HEK293 (cell line): Measurements from ENCODE around the gene CDC14A.
A peak's percentile ranks its signal among the peaks of the same experiment; 100 is the strongest.

Source experiments
- CTCF ChIA-PET: fragments of 350-600 bp; formaldehyde crosslinking; extraction: SDS; loops from one replicate; lab custom pipeline; 2021; ENCODE audit warnings: antibody characterized with exemption; lab: Yijun Ruan, JAX
- POLR2A ChIA-PET: fragments of 300-600 bp; formaldehyde crosslinking; extraction: SDS; loops from one replicate; lab custom pipeline; 2020; ENCODE audit warnings: antibody characterized with exemption, inconsistent platforms; lab: Yijun Ruan, JAX
- H3K27ac ChIP-seq: fragments of 200-500 bp; sonication (Bioruptor generic); 2 replicates; pipeline ENCODE4 v1.5.1; 2014; ENCODE audit warnings: low read depth, low read length, control low read depth, inconsistent platforms; ENCODE audit errors: extremely low read depth
- H3K36me3 ChIP-seq, 2 experiments: fragments of 200-500 bp in 1 of 2; sonication (Bioruptor generic) in 1 of 2; 1 replicate in 1 of 2; 2 replicates in 1 of 2; pipeline ENCODE4 v1.5.1; 2014 to 2017; ENCODE audit warnings: inconsistent platforms in 2 of 2, low read length in 2 of 2; ENCODE audit not compliant: control insufficient read depth in 2 of 2, insufficient read depth in 1 of 2
- H3K4me1 ChIP-seq: fragments of 200-500 bp; sonication (Bioruptor generic); 2 replicates; pipeline ENCODE4 v1.5.1; 2014; ENCODE audit warnings: mild to moderate bottlenecking, low read length, inconsistent platforms; ENCODE audit not compliant: control insufficient read depth, insufficient read depth
- H3K4me3 ChIP-seq: 2 replicates; pipeline ENCODE4 v1.5.1; 2011; ENCODE audit warnings: low read depth, mild to moderate bottlenecking, control low read depth, low read length, moderate library complexity
- H3K9me3 ChIP-seq: fragments of 200-500 bp; sonication (Bioruptor generic); 2 replicates; pipeline ENCODE4 v1.5.1; 2014; ENCODE audit warnings: low read depth, low read length, inconsistent platforms; ENCODE audit not compliant: control insufficient read depth, insufficient read depth
- KLF10 ChIP-seq: fragments of 450-650 bp; IDR thresholded peaks from 2 replicates; pipeline ENCODE4 v1.5.1; 2018; ENCODE audit warnings: missing biosample characterization, mild to moderate bottlenecking, missing genetic modification characterization
- TRIM28 ChIP-seq: IDR thresholded peaks from 2 replicates; pipeline ENCODE4 v1.6.1; 2011; ENCODE audit warnings: low read length, control low read depth, borderline replicate concordance
- ZBTB20 ChIP-seq: fragments of 450-650 bp; formaldehyde crosslinking; IDR thresholded peaks from 2 replicates; pipeline ENCODE4 v1.5.1; 2016; ENCODE audit warnings: missing biosample characterization, missing genetic modification characterization
- ZEB2 ChIP-seq: fragments of 450-650 bp; formaldehyde crosslinking; IDR thresholded peaks from 2 replicates; pipeline ENCODE4 v1.5.1; 2016; ENCODE audit warnings: missing biosample characterization, missing genetic modification characterization
- ZFHX2 ChIP-seq: fragments of 450-650 bp; formaldehyde crosslinking; conservative IDR thresholded peaks from 2 replicates; pipeline ENCODE4 v1.5.1; 2016; ENCODE audit warnings: missing biosample characterization, missing genetic modification characterization
- ZFP3 ChIP-seq: fragments of 450-650 bp; formaldehyde crosslinking; IDR thresholded peaks from 2 replicates; pipeline ENCODE4 v1.5.1; 2016; ENCODE audit warnings: low read depth, missing biosample characterization, missing genetic modification characterization
- ZIC2 ChIP-seq: fragments of 450-650 bp; formaldehyde crosslinking; IDR thresholded peaks from 2 replicates; pipeline ENCODE4 v1.5.1; 2016; ENCODE audit warnings: missing biosample characterization, missing genetic modification characterization
- ZNF133 ChIP-seq: fragments of 450-650 bp; formaldehyde crosslinking; IDR thresholded peaks from 2 replicates; pipeline ENCODE4 v1.5.1; 2016; ENCODE audit warnings: missing biosample characterization, missing genetic modification characterization
- ZNF157 ChIP-seq: fragments of 450-650 bp; formaldehyde crosslinking; IDR thresholded peaks from 2 replicates; pipeline ENCODE4 v1.5.1; 2016; ENCODE audit warnings: missing biosample characterization, missing genetic modification characterization
- ZNF2 ChIP-seq: fragments of 450-650 bp; formaldehyde crosslinking; IDR thresholded peaks from 2 replicates; pipeline ENCODE4 v1.5.1; 2016; ENCODE audit warnings: missing biosample characterization, missing genetic modification characterization
- ZNF23 ChIP-seq: fragments of 450-650 bp; formaldehyde crosslinking; IDR thresholded peaks from 2 replicates; pipeline ENCODE4 v1.5.1; 2016; ENCODE audit warnings: missing biosample characterization, missing genetic modification characterization, borderline replicate concordance
- ZNF24 ChIP-seq: fragments of 450-650 bp; formaldehyde crosslinking; IDR thresholded peaks from 2 replicates; pipeline ENCODE4 v1.5.1; 2016; ENCODE audit warnings: missing biosample characterization, missing genetic modification characterization
- ZNF292 ChIP-seq: fragments of 450-650 bp; formaldehyde crosslinking; IDR thresholded peaks from 2 replicates; pipeline ENCODE4 v1.5.1; 2016; ENCODE audit warnings: low read depth, missing biosample characterization, missing genetic modification characterization, borderline replicate concordance
- ZNF366 ChIP-seq: fragments of 450-650 bp; formaldehyde crosslinking; conservative IDR thresholded peaks from 2 replicates; pipeline ENCODE4 v1.5.1; 2016; ENCODE audit warnings: missing biosample characterization, missing genetic modification characterization
- ZNF433 ChIP-seq: fragments of 450-650 bp; formaldehyde crosslinking; IDR thresholded peaks from 2 replicates; pipeline ENCODE4 v1.5.1; 2016; ENCODE audit warnings: missing biosample characterization, missing genetic modification characterization, low read depth
- ZNF529 ChIP-seq: fragments of 450-650 bp; formaldehyde crosslinking; IDR thresholded peaks from 2 replicates; pipeline ENCODE4 v1.5.1; 2017; ENCODE audit warnings: missing genetic modification characterization, missing biosample characterization; ENCODE audit not compliant: insufficient replicate concordance
- ZNF549 ChIP-seq: fragments of 450-650 bp; IDR thresholded peaks from 2 replicates; pipeline ENCODE4 v1.5.1; 2018; ENCODE audit warnings: missing biosample characterization, missing genetic modification characterization, mild to moderate bottlenecking, inconsistent platforms, moderate library complexity
- ZNF561 ChIP-seq: fragments of 450-650 bp; IDR thresholded peaks from 2 replicates; pipeline ENCODE4 v1.5.1; 2018; ENCODE audit warnings: missing biosample characterization, missing genetic modification characterization, borderline replicate concordance
- ZNF600 ChIP-seq: fragments of 450-650 bp; formaldehyde crosslinking; IDR thresholded peaks from 2 replicates; pipeline ENCODE4 v1.5.1; 2016; ENCODE audit warnings: missing biosample characterization, missing genetic modification characterization
- ZNF623 ChIP-seq: fragments of 450-650 bp; formaldehyde crosslinking; IDR thresholded peaks from 2 replicates; pipeline ENCODE4 v1.5.1; 2016; ENCODE audit warnings: missing biosample characterization, missing genetic modification characterization
- ZNF660 ChIP-seq: fragments of 450-650 bp; IDR thresholded peaks from 2 replicates; pipeline ENCODE4 v1.5.1; 2018; ENCODE audit warnings: missing biosample characterization, mild to moderate bottlenecking, missing genetic modification characterization
- ZNF707 ChIP-seq: fragments of 450-650 bp; formaldehyde crosslinking; IDR thresholded peaks from 2 replicates; pipeline ENCODE4 v1.5.1; 2016; ENCODE audit warnings: missing biosample characterization, missing genetic modification characterization
- ZNF747 ChIP-seq: fragments of 450-650 bp; formaldehyde crosslinking; IDR thresholded peaks from 2 replicates; pipeline ENCODE4 v1.5.1; 2016; ENCODE audit warnings: missing biosample characterization, missing genetic modification characterization
- ZNF792 ChIP-seq: fragments of 450-650 bp; formaldehyde crosslinking; IDR thresholded peaks from 2 replicates; pipeline ENCODE4 v1.5.1; 2016; ENCODE audit warnings: missing biosample characterization, missing genetic modification characterization
- ZSCAN30 ChIP-seq: fragments of 450-650 bp; IDR thresholded peaks from 2 replicates; pipeline ENCODE4 v1.5.1; 2018; ENCODE audit warnings: missing biosample characterization, mild to moderate bottlenecking, missing genetic modification characterization, moderate library complexity
- TF ChIP-seq, protein P1 (sequence below): fragments of 450-650 bp; formaldehyde crosslinking; IDR thresholded peaks from 2 replicates; pipeline ENCODE4 v1.5.1; 2017; ENCODE audit warnings: missing biosample characterization, missing genetic modification characterization
- TF ChIP-seq, protein P2 (sequence below): fragments of 450-650 bp; formaldehyde crosslinking; IDR thresholded peaks from 2 replicates; pipeline ENCODE4; 2016; ENCODE audit warnings: missing biosample characterization, missing genetic modification characterization
- TF ChIP-seq, protein P3 (sequence below): fragments of 450-650 bp; formaldehyde crosslinking; IDR thresholded peaks from 2 replicates; pipeline ENCODE4 v1.5.1; 2017; ENCODE audit warnings: missing biosample characterization, missing genetic modification characterization
- TF ChIP-seq, protein P4 (sequence below): IDR thresholded peaks from 2 replicates; pipeline ENCODE4 v1.6.1; 2011; ENCODE audit warnings: mild to moderate bottlenecking, low read depth, low read length, borderline replicate concordance
- TF ChIP-seq, protein P5 (sequence below): fragments of 450-650 bp; formaldehyde crosslinking; IDR thresholded peaks from 2 replicates; pipeline ENCODE4 v1.5.1; 2016; ENCODE audit warnings: missing biosample characterization, missing genetic modification characterization

Gene CDC14A

DNA sequence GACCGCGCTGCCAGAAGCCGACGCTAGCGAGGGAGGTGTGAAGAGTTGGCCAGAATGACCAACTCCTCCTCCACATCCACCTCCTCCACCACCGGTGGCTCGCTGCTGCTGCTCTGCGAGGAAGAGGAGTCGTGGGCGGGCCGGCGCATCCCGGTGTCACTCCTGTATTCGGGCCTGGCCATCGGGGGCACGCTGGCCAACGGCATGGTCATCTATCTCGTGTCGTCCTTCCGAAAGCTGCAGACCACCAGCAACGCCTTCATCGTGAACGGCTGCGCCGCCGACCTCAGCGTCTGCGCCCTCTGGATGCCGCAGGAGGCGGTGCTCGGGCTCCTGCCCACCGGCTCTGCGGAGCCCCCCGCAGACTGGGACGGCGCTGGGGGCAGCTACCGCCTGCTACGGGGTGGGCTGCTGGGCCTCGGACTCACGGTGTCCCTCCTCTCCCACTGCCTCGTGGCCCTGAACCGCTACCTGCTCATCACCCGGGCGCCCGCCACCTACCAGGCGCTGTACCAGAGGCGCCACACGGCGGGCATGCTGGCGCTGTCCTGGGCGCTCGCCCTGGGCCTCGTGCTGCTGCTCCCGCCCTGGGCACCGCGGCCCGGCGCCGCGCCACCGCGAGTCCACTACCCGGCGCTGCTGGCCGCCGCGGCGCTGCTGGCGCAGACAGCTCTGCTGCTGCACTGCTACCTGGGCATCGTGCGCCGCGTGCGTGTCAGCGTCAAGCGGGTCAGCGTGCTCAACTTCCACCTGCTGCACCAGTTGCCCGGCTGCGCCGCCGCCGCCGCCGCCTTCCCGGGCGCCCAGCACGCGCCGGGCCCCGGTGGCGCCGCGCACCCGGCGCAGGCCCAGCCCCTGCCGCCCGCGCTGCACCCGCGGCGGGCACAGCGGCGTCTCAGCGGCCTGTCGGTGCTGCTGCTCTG is 186.9 kb downstream of the CDC14A start:
- peak overlapping the region; percentile 42 for H3K4me3 ChIP-seq
- POLR2A ChIA-PET: no interaction called here
- CTCF ChIA-PET: interaction anchor here (0.6 to 1.5 kb wide), 2 partner anchors 313 to 329 kb away, joined by 3 to 4 read pairs; no protein-coding TSS in a partner anchor
- TF ChIP-seq ZNF549 (no peak), ZNF366 (tag by site-specific recombination) (peak; percentile 61; the same call in 1 of the 2 replicates), ZSCAN30 (tag by site-specific recombination) (no peak), ZNF2 (no peak; the same call in 1 of the 2 replicates), ZNF707 (tag by site-specific recombination) (no peak), ZNF747 (tag by site-specific recombination) (no peak), ZNF529 (tag by site-specific recombination) (no peak), ZIC2 (tag by site-specific recombination) (peak; percentile 67), ZNF660 (tag by site-specific recombination) (peak; percentile 55; the same call in 1 of the 2 replicates), TRIM28 (peak; percentile 73; the same call in 1 of the 2 replicates), ZFHX2 (peak; percentile 88), ZBTB20 (tag by site-specific recombination) (peak; percentile 73; the same call in 1 of the 2 replicates), ZNF133 (no peak), ZNF23 (tag by site-specific recombination) (no peak), ZNF600 (tag by site-specific recombination) (peak; percentile 85), ZNF792 (tag by site-specific recombination) (no peak), ZNF623 (tag by site-specific recombination) (no peak), ZNF24 (tag by site-specific recombination) (no peak), ZNF157 (no peak), ZFP3 (tag by site-specific recombination) (no peak), ZNF292 (tag by site-specific recombination) (no peak), KLF10 (tag by site-specific recombination) (no peak), ZNF433 (tag by site-specific recombination) (no peak), ZNF561 (tag by site-specific recombination) (peak; percentile 90), ZEB2 (tag by site-specific recombination) (0 out of 2 replicates have a peak, but pooled peaks have one; percentile 12)
- TF ChIP-seq, protein P1, sequence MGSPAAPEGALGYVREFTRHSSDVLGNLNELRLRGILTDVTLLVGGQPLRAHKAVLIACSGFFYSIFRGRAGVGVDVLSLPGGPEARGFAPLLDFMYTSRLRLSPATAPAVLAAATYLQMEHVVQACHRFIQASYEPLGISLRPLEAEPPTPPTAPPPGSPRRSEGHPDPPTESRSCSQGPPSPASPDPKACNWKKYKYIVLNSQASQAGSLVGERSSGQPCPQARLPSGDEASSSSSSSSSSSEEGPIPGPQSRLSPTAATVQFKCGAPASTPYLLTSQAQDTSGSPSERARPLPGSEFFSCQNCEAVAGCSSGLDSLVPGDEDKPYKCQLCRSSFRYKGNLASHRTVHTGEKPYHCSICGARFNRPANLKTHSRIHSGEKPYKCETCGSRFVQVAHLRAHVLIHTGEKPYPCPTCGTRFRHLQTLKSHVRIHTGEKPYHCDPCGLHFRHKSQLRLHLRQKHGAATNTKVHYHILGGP: no peak
- TF ChIP-seq, protein P2, sequence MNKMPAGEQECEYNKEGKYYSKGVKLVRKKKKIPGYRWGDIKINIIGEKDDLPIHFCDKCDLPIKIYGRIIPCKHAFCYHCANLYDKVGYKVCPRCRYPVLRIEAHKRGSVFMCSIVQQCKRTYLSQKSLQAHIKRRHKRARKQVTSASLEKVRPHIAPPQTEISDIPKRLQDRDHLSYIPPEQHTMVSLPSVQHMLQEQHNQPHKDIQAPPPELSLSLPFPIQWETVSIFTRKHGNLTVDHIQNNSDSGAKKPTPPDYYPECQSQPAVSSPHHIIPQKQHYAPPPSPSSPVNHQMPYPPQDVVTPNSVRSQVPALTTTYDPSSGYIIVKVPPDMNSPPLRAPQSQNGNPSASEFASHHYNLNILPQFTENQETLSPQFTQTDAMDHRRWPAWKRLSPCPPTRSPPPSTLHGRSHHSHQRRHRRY (tag by site-specific recombination): no peak
- TF ChIP-seq, protein P3, sequence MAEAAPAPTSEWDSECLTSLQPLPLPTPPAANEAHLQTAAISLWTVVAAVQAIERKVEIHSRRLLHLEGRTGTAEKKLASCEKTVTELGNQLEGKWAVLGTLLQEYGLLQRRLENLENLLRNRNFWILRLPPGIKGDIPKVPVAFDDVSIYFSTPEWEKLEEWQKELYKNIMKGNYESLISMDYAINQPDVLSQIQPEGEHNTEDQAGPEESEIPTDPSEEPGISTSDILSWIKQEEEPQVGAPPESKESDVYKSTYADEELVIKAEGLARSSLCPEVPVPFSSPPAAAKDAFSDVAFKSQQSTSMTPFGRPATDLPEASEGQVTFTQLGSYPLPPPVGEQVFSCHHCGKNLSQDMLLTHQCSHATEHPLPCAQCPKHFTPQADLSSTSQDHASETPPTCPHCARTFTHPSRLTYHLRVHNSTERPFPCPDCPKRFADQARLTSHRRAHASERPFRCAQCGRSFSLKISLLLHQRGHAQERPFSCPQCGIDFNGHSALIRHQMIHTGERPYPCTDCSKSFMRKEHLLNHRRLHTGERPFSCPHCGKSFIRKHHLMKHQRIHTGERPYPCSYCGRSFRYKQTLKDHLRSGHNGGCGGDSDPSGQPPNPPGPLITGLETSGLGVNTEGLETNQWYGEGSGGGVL: no peak
- TF ChIP-seq, protein P4, sequence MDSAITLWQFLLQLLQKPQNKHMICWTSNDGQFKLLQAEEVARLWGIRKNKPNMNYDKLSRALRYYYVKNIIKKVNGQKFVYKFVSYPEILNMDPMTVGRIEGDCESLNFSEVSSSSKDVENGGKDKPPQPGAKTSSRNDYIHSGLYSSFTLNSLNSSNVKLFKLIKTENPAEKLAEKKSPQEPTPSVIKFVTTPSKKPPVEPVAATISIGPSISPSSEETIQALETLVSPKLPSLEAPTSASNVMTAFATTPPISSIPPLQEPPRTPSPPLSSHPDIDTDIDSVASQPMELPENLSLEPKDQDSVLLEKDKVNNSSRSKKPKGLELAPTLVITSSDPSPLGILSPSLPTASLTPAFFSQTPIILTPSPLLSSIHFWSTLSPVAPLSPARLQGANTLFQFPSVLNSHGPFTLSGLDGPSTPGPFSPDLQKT: no peak
- TF ChIP-seq, protein P5, sequence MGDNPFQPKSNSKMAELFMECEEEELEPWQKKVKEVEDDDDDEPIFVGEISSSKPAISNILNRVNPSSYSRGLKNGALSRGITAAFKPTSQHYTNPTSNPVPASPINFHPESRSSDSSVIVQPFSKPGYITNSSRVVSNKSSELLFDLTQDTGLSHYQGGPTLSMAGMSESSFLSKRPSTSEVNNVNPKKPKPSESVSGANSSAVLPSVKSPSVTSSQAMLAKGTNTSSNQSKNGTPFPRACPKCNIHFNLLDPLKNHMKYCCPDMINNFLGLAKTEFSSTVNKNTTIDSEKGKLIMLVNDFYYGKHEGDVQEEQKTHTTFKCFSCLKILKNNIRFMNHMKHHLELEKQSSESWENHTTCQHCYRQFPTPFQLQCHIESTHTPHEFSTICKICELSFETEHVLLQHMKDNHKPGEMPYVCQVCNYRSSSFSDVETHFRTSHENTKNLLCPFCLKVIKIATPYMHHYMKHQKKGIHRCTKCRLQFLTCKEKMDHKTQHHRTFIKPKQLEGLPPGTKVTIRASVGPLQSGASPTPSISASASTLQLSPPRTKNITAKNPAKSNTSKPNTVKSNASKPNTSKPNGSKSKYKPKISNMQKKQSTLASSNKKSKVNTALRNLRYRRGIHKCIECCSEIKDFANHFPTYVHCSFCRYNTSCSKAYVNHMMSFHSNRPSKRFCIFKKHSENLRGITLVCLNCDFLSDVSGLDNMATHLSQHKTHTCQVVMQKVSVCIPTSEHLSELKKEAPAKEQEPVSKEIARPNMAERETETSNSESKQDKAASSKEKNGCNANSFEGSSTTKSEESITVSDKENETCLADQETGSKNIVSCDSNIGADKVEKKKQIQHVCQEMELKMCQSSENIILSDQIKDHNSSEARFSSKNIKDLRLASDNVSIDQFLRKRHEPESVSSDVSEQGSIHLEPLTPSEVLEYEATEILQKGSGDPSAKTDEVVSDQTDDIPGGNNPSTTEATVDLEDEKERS (tag by site-specific recombination): no peak

More for the DNA sequence above, 186.9 kb downstream of the CDC14A start:
- Histone ChIP-seq H3K36me3 (no peaks in the 10 kb centered on the region), H3K4me1 (no peaks in the 10 kb centered on the region), H3K27ac (peak overlapping the region; percentile 3; the same call in 1 of the 2 replicates), H3K9me3 (no peaks in the 10 kb centered on the region)
